K562 (cell line): ENCODE data around the gene HOXB8. TPM values are rescaled to one million over a fixed set of nuclear protein-coding genes. Genes with fewer than 3 reads are reported as not detected.
A peak's percentile ranks its signal among the peaks of the same experiment; 100 is the strongest.

Source experiments
- CBFA2T2 ChIP-seq: fragments of 450-650 bp; conservative IDR thresholded peaks from 2 replicates; pipeline ENCODE4 v1.6.1; 2017; ENCODE audit warnings: mild to moderate bottlenecking
- CBFB ChIP-seq: sonication (generic); formaldehyde crosslinking; IDR thresholded peaks from 2 replicates; pipeline ENCODE4 v1.4.0; 2020; ENCODE audit warnings: mild to moderate bottlenecking, missing genetic modification reagents
- GABPB1 ChIP-seq: sonication (generic); formaldehyde crosslinking; IDR thresholded peaks from 2 replicates; pipeline ENCODE4 v1.8.0; 2022; ENCODE audit warnings: mild to moderate bottlenecking, missing genetic modification reagents
- HEY1 ChIP-seq: fragments of 250-450 bp; sonication (Bioruptor Pico); IDR thresholded peaks from 2 replicates; pipeline ENCODE4 v1.5.0; 2020; ENCODE audit warnings: mild to moderate bottlenecking, moderate library complexity, borderline replicate concordance
- HLTF ChIP-seq: fragments of 450-650 bp; IDR thresholded peaks from 2 replicates; pipeline ENCODE4 v1.6.1; 2016
- KDM4B ChIP-seq, 2 experiments: fragments of 450-650 bp in 1 of 2; sonication (generic) in 1 of 2; IDR thresholded peaks; 2 replicates each; pipeline ENCODE4 v1.6.1; 2016 to 2017; ENCODE audit warnings: borderline replicate concordance in 2 of 2, antibody characterized with exemption in 1 of 2, low read depth in 1 of 2, mild to moderate bottlenecking in 1 of 2
- MEF2D ChIP-seq: conservative IDR thresholded peaks from 2 replicates; pipeline ENCODE4 v1.6.1; 2016; ENCODE audit warnings: low read depth, missing genetic modification characterization, missing compliant biosample characterization
- MTA3 ChIP-seq: fragments of 450-650 bp; formaldehyde crosslinking; IDR thresholded peaks from 2 replicates; pipeline ENCODE4 v1.6.1; 2017; ENCODE audit warnings: mild to moderate bottlenecking, borderline replicate concordance
- MYNN ChIP-seq, 2 experiments: sonication (generic); formaldehyde crosslinking in 1 of 2; IDR thresholded peaks; 2 replicates each; pipeline versions ENCODE4 v1.5.0 to v1.6.1; 2016 to 2020; ENCODE audit warnings: antibody characterized with exemption in 1 of 2, missing genetic modification reagents in 1 of 2
- NONO ChIP-seq, 2 experiments: fragments of 200-400 bp in 1 of 2; fragments of 450-650 bp in 1 of 2; formaldehyde crosslinking in 1 of 2; IDR thresholded peaks; 2 replicates each; pipeline ENCODE4 v1.6.1; 2017; ENCODE audit warnings: low read depth in 2 of 2, mild to moderate bottlenecking in 2 of 2, moderate library complexity in 2 of 2, low read length in 1 of 2
- NRF1 ChIP-seq, 2 experiments: fragments of 450-650 bp; IDR thresholded peaks in 1 of 2; conservative IDR thresholded peaks in 1 of 2; 2 replicates each; pipeline ENCODE4 v1.6.1; 2014; ENCODE audit warnings: mild to moderate bottlenecking in 2 of 2
- POLR2G ChIP-seq: fragments of 200-400 bp; formaldehyde crosslinking; IDR thresholded peaks from 2 replicates; pipeline ENCODE4 v1.6.1; 2017; ENCODE audit warnings: low read depth, mild to moderate bottlenecking, antibody characterized with exemption, low read length, moderate library complexity
- SAP30 ChIP-seq: fragments of 200-600 bp; sonication (generic); IDR thresholded peaks from 2 replicates; pipeline ENCODE4 v1.6.1; 2012; ENCODE audit warnings: borderline replicate concordance, low read depth, mild to moderate bottlenecking, moderate library complexity, low read length, control low read depth, inconsistent platforms; ENCODE audit not compliant: insufficient read depth, poor library complexity, severe bottlenecking
- STAT5A ChIP-seq: IDR thresholded peaks from 2 replicates; pipeline ENCODE4 v1.6.1; 2012; ENCODE audit warnings: low read length, inconsistent platforms, borderline replicate concordance
- ZNF12 ChIP-seq: sonication (generic); formaldehyde crosslinking; IDR thresholded peaks from 2 replicates; pipeline ENCODE4 v1.4.0; 2020; ENCODE audit warnings: mild to moderate bottlenecking, missing genetic modification reagents
- ZNF140 ChIP-seq: fragments of 250-450 bp; sonication (Bioruptor Pico); IDR thresholded peaks from 2 replicates; pipeline ENCODE4 v1.8.0; 2021; ENCODE audit warnings: moderate library complexity, mild to moderate bottlenecking, inconsistent platforms
- polyA plus RNA-seq, 8 experiments: library from polyadenylated mRNA; depleted of rRNA in 4 of 8; stranded (reverse) in 5 of 8; unstranded in 3 of 8; fragments of >200 nt; fragmentation: Nextera tagmentation in 2 of 8; fragmentation: Illumina TruSeq in 1 of 8; extraction: Ambion mirVana in 2 of 8; extraction: Trizol in 1 of 8; gene quantifications; 2 replicates each; pipeline versions ENCODE4 v1.2.1 to v1.2.3, GENCODE V29; 2011 to 2014; ENCODE audit warnings: inconsistent platforms in 1 of 8, missing spikeins in 1 of 8
- total RNA-seq, 7 experiments: library from RNA; depleted of rRNA in 6 of 7; stranded (reverse); fragments of >200 nt in 6 of 7; fragmentation: Illumina TruSeq in 2 of 7; extraction: Trizol in 2 of 7; gene quantifications; 2 replicates each; pipeline versions ENCODE4 v1.2.1 to v1.2.3, GENCODE V29; 2011 to 2021; ENCODE audit warnings: low replicate concordance in 1 of 7
- TF ChIP-seq, protein P1 (sequence below): sonication (generic); formaldehyde crosslinking; IDR thresholded peaks from 2 replicates; pipeline ENCODE4 v1.5.0; 2020; ENCODE audit warnings: missing genetic modification reagents
- TF ChIP-seq, protein P2 (sequence below), 2 experiments: IDR thresholded peaks in 1 of 2; conservative IDR thresholded peaks in 1 of 2; 2 replicates each; pipeline ENCODE4 v1.6.1; 2016; ENCODE audit warnings: low read depth in 2 of 2, mild to moderate bottlenecking in 1 of 2, missing compliant biosample characterization in 1 of 2, missing genetic modification characterization in 1 of 2, moderate library complexity in 1 of 2
- TF ChIP-seq, protein P3 (sequence below): sonication (generic); formaldehyde crosslinking; IDR thresholded peaks from 2 replicates; pipeline ENCODE4 v1.8.1; 2023; ENCODE audit warnings: mild to moderate bottlenecking, missing genetic modification reagents, moderate library complexity
- TF ChIP-seq, protein P4 (sequence below): sonication (generic); formaldehyde crosslinking; IDR thresholded peaks from 2 replicates; pipeline ENCODE4 v1.8.0; 2023; ENCODE audit warnings: mild to moderate bottlenecking, missing genetic modification reagents

Gene HOXB8
- total and polyA plus RNA-seq, 9 of the 15 experiments (the other 6 are each of a cell fraction or from before 2014, with no cell fraction given): 0.52 to 23.8 (median 3.6) TPM

DNA sequence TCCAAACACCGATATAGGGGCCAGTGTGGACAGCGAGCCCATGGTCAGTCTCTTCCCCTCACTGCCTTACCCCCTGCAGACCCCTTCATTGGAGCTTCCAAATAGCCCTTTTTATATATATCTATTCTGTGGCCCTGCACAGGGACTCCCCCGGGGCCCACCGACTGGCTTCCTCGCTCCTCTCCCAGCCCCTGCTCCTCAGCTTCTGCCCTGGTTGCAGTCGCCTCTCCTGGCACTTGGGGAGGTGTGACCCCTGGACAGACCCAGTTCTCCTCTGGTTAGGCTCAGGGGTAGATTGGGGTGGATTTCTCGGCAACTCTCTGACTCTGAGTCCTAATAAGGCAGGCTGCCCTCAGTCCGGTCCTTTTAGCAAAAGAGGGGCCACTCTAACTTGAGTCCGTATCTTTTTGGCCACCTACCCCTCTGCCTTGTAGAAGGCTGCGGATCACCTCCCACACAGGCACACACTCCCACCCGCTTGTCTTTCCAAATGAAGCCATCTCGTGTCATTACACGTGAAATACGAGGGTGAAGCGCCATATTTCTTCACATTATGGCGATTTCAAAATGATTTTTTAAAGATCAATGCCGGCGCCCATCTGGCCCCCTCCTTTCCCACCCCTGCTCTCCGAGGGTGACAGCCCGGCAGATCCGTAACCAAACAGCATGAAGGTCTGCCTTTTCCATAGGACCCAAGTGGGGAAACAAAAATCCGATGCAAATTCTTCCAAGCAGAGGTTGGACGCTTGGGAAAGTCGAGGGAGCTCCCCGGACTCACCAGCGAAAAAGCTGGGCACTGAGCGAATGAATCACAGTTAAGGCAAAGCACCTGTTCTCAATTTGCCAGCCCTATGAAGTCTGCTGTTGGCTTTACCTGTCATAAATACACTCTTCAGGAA is 12.8 kb upstream of the HOXB8 start (continued):
- no peak for TF ChIP-seq MEF2D (tag)
- TF ChIP-seq GABPB1: no peak; the same call in 1 of the 2 replicates
- TF ChIP-seq CBFB (CRISPR knock-in tag): no peak
- TF ChIP-seq POLR2G: peak; percentile 46; the same call in 1 of the 2 replicates
- 0 out of 2 replicates have a peak, but pooled peaks have one; percentile 5 for TF ChIP-seq CBFA2T2
- TF ChIP-seq NRF1 (conservative IDR thresholded peaks at IDR 0.05 in 1 of 2, IDR thresholded peaks at IDR 0.05 in 1 of 2): no peak
- no peak for TF ChIP-seq HEY1
- no peak for TF ChIP-seq ZNF140 (CRISPR knock-in tag)
- TF ChIP-seq STAT5A: no peak
- no peak for TF ChIP-seq MYNN (IDR thresholded peaks at IDR 0.05)
- no peak for TF ChIP-seq MYNN (CRISPR knock-in tag; IDR thresholded peaks at IDR 0.05)
- no peak for TF ChIP-seq MTA3
- no peak for TF ChIP-seq HLTF
- TF ChIP-seq SAP30: no peak
- no peak for TF ChIP-seq NONO (IDR thresholded peaks at IDR 0.05; ENCODE audit: low read depth in 2 of 2, low read length in 1 of 2)
- TF ChIP-seq, protein P1, sequence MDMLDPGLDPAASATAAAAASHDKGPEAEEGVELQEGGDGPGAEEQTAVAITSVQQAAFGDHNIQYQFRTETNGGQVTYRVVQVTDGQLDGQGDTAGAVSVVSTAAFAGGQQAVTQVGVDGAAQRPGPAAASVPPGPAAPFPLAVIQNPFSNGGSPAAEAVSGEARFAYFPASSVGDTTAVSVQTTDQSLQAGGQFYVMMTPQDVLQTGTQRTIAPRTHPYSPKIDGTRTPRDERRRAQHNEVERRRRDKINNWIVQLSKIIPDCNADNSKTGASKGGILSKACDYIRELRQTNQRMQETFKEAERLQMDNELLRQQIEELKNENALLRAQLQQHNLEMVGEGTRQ (CRISPR knock-in tag): no peak
- TF ChIP-seq, protein P2, sequence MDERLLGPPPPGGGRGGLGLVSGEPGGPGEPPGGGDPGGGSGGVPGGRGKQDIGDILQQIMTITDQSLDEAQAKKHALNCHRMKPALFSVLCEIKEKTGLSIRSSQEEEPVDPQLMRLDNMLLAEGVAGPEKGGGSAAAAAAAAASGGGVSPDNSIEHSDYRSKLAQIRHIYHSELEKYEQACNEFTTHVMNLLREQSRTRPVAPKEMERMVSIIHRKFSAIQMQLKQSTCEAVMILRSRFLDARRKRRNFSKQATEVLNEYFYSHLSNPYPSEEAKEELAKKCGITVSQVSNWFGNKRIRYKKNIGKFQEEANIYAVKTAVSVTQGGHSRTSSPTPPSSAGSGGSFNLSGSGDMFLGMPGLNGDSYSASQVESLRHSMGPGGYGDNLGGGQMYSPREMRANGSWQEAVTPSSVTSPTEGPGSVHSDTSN (CRISPR knock-in tag; IDR thresholded peaks at IDR 0.05; ENCODE audit: low read depth): no peak
- TF ChIP-seq, protein P2 (tag; conservative IDR thresholded peaks at IDR 0.05; ENCODE audit: low read depth): peak; percentile 63; the same call in 1 of the 2 replicates
- TF ChIP-seq, protein P3, sequence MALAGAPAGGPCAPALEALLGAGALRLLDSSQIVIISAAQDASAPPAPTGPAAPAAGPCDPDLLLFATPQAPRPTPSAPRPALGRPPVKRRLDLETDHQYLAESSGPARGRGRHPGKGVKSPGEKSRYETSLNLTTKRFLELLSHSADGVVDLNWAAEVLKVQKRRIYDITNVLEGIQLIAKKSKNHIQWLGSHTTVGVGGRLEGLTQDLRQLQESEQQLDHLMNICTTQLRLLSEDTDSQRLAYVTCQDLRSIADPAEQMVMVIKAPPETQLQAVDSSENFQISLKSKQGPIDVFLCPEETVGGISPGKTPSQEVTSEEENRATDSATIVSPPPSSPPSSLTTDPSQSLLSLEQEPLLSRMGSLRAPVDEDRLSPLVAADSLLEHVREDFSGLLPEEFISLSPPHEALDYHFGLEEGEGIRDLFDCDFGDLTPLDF (CRISPR knock-in tag): 0 out of 2 replicates have a peak, but pooled peaks have one; percentile 24
- TF ChIP-seq, protein P4, sequence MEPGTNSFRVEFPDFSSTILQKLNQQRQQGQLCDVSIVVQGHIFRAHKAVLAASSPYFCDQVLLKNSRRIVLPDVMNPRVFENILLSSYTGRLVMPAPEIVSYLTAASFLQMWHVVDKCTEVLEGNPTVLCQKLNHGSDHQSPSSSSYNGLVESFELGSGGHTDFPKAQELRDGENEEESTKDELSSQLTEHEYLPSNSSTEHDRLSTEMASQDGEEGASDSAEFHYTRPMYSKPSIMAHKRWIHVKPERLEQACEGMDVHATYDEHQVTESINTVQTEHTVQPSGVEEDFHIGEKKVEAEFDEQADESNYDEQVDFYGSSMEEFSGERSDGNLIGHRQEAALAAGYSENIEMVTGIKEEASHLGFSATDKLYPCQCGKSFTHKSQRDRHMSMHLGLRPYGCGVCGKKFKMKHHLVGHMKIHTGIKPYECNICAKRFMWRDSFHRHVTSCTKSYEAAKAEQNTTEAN (CRISPR knock-in tag): no peak
- TF ChIP-seq ZNF12 (CRISPR knock-in tag): peak; percentile 37; the same call in 1 of the 2 replicates
- no peak for TF ChIP-seq KDM4B (IDR thresholded peaks at IDR 0.05; ENCODE audit: borderline replicate concordance in 2 of 2, low read depth in 1 of 2)
